Measurements from ENCODE around the gene SPTBN1.
"Not testable (repeated sequence)": the region's sequence is repeated elsewhere in the genome, so short reads cannot be mapped to it uniquely, and the experiment has no call there.

Gene SPTBN1

GRCh38 chr2:54504866-54505265 lies 48.7 kb downstream of the SPTBN1 start:
- no peak for DNase-seq

GRCh38 chr2:54508541-54508940 lies 52.4 kb downstream of the SPTBN1 start:
- no peak for DNase-seq

GRCh38 chr2:54509043-54509442 lies 52.9 kb downstream of the SPTBN1 start:
- not testable (repeated sequence) for DNase-seq

DNA sequence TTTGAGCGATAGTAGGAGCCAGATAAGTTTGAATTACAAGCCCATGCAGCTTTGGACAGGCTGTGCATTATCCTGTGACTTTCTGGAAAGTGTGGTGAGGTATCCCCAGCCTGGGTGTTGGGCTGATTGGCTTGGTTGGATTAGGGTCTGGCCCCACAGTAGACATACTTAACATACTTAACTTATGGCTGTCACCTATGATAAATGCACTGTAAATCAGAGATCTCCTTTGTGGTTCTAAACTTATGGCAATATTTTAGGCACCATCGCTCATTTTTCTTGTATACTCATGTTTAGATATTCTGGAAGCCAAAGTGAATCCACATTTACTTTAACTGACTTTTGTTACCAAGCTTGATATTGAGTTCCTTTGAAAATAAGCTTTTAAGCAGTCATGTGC lies 54.8 kb downstream of the SPTBN1 start:
- DNase-seq = no peak

GRCh38 chr2:54512183-54512582 lies 56.1 kb downstream of the SPTBN1 start:
- DNase-seq = no peak

DNA sequence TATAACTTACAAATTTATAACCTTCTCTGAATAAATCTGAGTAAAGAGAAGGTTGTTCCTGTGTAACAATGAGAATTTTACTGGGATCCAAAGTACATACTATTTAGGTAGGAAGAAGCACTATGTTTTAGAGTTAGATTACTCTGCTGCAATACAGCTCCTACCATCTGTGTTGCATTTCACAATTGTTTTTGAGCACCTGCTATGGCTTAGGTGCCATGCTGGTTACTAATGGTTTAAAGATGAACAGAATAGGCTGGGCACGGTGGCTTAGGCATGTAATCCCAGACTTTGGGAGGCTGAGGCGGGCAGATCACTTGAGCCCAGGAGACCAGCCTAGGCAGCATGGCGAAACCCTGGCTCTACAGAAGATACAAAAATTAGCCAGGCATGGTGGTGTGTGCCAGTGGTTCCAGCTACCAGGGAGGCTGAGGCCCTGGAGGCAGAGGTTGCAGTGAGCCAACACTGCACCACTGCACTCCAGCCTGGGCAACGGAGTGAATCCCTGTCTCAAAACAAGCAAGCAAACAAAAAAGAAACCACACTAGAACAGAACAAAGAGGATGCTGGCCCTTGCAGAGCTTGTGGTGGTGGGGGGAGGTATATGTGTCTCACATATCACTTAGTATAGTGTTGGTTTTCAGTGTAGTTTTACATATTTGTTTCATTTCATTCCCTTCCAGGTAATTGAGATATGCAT lies 56.7 kb downstream of the SPTBN1 start:
- no peak for DNase-seq

DNA sequence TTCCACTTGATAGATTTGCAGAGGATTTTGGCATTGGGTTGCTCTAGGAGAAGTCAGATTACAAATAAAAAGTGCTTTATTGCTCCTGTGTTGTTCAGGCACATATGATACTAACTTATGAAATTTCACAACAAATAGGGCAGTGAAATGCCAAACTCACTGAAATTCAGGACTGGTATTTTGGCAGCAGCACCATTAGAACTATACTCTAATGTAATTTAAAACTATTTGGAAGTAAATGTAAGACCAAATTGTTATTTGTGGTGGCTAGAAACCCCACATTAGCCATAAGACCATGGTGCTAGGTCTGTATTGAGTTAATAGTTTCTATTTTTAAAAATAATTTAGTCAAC lies 57.2 kb downstream of the SPTBN1 start:
- no peak for DNase-seq

- no peak for DNase-seq
Observed at GRCh38 chr2:54514822-54515569, 58.9 kb downstream of the SPTBN1 start.

DNA sequence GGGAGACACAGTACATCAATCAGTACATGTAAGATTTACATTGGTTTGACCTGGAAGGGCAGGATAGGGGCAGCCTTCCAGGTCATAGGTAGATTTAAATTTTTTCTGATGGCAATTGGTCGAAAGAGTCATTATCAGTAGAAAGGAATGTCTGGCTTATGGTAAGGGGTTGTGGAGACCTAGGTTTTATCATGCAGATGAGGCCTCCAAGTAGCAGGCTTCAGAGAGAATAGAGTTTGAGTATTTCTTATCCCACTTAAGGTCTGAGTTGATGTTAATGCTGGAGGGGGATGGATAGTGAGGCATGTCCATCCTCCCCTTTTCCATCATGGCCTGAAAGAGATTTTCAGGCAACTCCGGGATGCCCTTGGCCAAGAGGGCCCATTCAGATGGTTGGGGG lies 60.7 kb downstream of the SPTBN1 start:
- no peak for DNase-seq

GRCh38 chr2:54518016-54518415 lies 61.9 kb downstream of the SPTBN1 start:
- DNase-seq = not testable (repeated sequence)

DNA sequence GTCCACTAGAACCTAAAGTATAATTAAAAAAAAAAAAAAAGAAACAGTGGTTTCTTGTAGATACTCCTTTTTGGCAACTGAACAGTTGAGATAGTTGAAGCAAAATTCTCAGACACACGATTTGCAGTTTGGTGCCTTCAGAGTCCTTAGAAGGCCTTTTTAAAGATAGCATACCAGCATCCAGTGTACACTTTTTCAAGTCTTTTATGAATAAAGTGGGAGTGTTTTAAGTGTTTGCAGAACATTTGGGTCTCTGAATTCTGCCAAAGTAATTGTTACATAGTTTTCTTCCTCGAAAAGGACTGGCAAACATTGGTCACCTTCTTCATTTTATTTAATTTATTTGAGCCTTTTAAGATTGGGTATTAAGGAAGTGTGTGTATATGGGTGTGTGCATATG lies 62.3 kb downstream of the SPTBN1 start:
- DNase-seq = no peak

DNA sequence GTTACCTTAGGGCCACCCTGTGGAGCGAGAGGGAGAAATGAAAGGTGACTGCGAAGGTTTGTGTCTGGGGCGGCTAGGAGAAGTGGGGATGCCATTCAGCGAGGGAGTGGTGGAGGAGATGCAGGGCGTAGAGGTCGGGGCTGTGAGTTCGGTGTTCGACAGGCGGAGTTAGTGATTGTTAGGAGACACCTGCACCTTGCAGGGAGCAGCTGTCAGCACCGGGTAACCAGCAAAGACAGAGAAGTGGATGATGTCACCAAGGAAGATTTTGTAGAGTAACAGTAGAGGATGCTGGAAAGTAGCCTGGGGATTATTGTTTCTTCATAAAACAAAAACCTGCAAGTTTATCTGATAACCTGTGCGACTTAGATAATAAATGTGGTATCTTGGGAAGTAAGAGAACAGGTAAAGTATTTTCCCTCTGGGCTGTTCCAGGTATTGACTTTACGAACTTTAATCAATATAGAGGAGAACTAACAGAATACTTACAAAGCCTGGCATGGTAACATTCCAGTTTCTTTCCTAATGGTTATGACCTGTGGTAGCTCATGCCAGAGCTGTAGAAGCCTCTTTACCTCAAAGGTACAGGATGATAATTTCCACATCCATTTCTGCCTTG lies 63.8 kb downstream of the SPTBN1 start:
- no peak for DNase-seq

DNA sequence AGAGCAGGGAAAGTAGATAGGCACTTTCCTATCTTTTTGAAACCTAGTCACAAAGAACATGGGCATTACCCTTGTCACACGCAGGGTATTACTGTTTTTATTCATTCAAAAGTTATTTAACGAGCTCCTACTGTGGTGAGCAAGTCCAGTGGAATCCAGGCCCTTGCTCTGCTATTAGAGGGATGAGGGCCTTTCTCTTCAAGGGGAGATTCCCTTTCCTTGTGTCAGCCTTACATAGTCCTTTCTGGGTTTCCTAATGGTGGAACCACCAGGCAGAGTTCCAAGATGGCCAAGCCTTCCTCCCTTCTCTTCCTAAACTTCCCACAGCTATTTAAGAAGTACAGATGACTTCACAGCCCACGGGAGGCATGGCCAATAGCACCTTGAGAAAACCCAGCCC lies 64.6 kb downstream of the SPTBN1 start:
- DNase-seq = no peak

GRCh38 chr2:54522624-54523281 lies 66.6 kb downstream of the SPTBN1 start:
- peak; percentile 15 for DNase-seq

- no peak for DNase-seq
Observed at GRCh38 chr2:54523324-54523959, 67.3 kb downstream of the SPTBN1 start.

DNA sequence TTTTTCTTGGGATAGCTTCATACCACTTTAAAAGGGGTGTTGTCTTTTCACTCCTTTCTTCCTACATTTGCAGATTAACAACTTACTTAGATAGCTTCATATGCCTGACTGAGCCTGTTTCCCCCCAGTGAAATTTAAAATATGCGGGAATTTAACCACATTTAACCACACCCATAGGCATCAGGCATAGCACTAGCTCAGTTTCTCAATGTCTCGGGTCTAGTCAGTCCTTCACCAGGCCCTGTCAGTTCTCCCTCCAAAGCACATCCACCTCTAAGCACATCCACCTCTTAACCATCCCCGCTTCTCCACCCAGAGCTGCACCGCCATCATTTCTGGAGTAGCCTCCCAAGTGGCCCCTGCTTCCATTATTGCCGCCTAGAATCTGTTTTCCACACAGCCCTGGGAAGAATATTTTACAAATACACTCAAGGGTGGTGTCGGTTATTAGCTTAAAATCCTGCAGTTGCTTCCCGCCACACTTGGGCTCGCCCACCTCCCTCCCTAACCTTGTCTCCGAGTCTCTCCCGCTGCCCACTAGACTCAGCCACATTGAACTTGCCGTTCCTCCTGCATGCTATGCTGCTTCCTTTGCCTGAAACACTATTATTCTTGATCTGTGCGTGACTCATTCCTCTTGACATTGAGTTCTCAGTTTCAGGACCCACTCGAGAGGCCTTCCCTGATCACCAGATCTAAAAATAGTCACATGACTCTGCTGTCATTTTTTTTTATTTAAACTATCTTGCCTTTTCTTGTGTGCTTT lies 68.3 kb downstream of the SPTBN1 start:
- peak; percentile 36 for DNase-seq

GRCh38 chr2:54525321-54525720 lies 69.2 kb downstream of the SPTBN1 start:
- no peak for DNase-seq

- DNase-seq = no peak
Observed at GRCh38 chr2:54526226-54526879, 70.2 kb downstream of the SPTBN1 start.

DNA sequence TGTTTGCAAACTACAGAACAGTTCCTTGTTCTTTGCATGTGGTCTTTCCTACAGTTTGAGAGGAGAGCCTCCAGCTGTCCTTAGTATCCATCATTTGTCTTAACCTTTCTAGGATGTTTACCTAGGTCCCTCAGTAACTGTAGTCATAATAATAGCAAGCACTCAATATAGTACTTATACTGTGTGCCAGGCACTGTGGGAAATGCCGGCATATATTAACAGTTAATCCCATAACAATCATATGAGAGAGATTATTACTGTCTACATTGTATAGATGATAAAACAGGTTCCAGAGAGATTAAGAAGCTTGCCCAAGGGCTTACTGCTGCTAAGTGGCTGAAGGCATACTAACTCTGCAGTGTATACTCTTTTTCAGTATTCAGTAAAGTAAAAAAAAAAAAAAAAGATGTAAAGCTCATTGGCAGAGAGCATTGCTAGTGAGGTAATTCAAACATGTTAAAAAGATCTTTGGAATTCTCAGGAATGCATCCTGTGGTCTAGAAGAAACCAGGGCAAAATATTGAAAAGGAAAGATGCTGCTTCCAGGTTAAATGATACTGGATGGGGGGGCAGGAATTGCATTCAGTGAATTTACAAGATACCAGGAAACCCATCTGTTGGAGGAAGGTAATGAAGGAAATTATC lies 72.3 kb downstream of the SPTBN1 start:
- DNase-seq = no peak

DNA sequence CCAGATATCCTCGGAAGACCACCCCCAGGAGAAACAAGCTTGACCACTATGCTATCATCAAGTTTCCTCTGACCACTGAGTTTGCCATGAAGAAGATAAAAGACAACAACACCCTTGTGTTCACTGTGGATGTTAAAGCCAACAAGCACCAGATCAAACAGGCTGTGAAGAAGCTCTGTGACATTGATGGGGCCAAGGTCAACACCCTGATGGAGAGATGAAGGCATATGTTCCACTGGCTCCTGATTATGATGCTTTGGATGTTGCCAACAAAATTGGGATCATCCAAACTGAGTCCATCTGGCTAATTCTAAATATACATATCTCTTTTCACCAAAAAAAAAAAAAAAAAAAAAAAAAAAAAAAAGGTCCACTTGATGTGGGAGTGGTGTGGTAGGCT lies 73.4 kb downstream of the SPTBN1 start:
- not testable (repeated sequence) for DNase-seq

- DNase-seq = no peak
Observed at GRCh38 chr2:54529935-54530334, 73.8 kb downstream of the SPTBN1 start.
